GM03348 (cell line): Measurements from ENCODE around the gene BCL2.

ENCODE experiments used
- DNase-seq: peaks from one replicate; pipeline ENCODE4 v3.0.0; 2012; ENCODE audit warnings: low spot score

Gene BCL2

GRCh38 chr18:63106727-63107126 is 212.8 kb downstream of the BCL2 start:
- no peak for DNase-seq

- DNase-seq = no peak
Observed at GRCh38 chr18:63105636-63106316, 213.8 kb downstream of the BCL2 start.

- DNase-seq = no peak
Observed at GRCh38 chr18:63104868-63105267, 214.7 kb downstream of the BCL2 start.

GRCh38 chr18:63102941-63103744 is 216.4 kb downstream of the BCL2 start:
- DNase-seq = no peak

GRCh38 chr18:63100630-63101055 is 218.9 kb downstream of the BCL2 start:
- no peak for DNase-seq

- DNase-seq = no peak
Observed at GRCh38 chr18:63099848-63100629, 219.5 kb downstream of the BCL2 start.

- DNase-seq = no peak
Observed at GRCh38 chr18:63099091-63099840, 220.3 kb downstream of the BCL2 start.

GRCh38 chr18:63098018-63098981 is 221.3 kb downstream of the BCL2 start:
- DNase-seq = no peak

- no peak for DNase-seq
Observed at GRCh38 chr18:63097178-63097577, 222.4 kb downstream of the BCL2 start.

GRCh38 chr18:63096327-63096874 is 223.2 kb downstream of the BCL2 start:
- no peak for DNase-seq

GRCh38 chr18:63095768-63096167 is 223.8 kb downstream of the BCL2 start:
- no peak for DNase-seq

GRCh38 chr18:63091671-63092364 is 227.8 kb downstream of the BCL2 start:
- no peak for DNase-seq

GRCh38 chr18:63090334-63090733 is 229.2 kb downstream of the BCL2 start:
- no peak for DNase-seq

GRCh38 chr18:63089041-63089440 is 230.5 kb downstream of the BCL2 start:
- DNase-seq = no peak

- DNase-seq = no peak
Observed at GRCh38 chr18:63088262-63088661, 231.3 kb downstream of the BCL2 start.

- no peak for DNase-seq
Observed at GRCh38 chr18:63087421-63088230, 231.9 kb downstream of the BCL2 start.

- DNase-seq = no peak
Observed at GRCh38 chr18:63085611-63086010, 234.0 kb downstream of the BCL2 start.

- no peak for DNase-seq
Observed at GRCh38 chr18:63084219-63084618, 235.3 kb downstream of the BCL2 start.

- DNase-seq = no peak
Observed at GRCh38 chr18:63083555-63083954, 236.0 kb downstream of the BCL2 start.
